ENCODE measurements around the gene JKAMP. TPM values are rescaled to one million over a fixed set of nuclear protein-coding genes. Genes with fewer than 3 reads are reported as not detected.

JKAMP gene
- total and polyA plus RNA-seq, 4 donors: 19.7 to 65.1 (median 32.5) TPM

DNA sequence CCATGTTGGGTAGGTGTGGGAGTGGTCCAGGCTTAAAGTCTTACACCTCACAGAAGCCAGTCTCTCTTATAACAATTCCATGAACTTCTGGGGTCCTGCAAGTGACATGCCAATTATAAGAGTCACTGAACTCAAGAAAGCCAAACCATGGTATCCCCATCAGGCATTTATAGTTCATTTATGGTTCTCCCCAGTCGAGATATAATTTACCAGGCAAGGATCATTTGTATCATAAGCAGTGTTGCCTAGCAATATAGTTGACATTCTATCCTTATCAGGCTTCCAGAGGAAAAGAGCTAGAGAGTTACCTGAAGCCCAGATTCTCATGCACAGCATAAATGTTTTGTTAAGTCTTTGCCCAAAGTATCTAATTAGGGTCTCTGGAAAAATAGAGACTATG, 8.1 kb downstream of the JKAMP start:
- Histone ChIP-seq H3K4me1 (ENCODE audit: control insufficient read depth in 4 of 4, insufficient read depth in 4 of 4, low read length in 3 of 4) (peaks cover 0 to 4% (median 0%) of the 10 kb centered on the region in 4 donors), H3K36me3 (ENCODE audit: control insufficient read depth in 4 of 4, insufficient read depth in 3 of 4, low read depth in 1 of 4, low read length in 3 of 4) (peaks cover 2 to 66% (median 26%) of the 10 kb centered on the region in 4 donors), H3K4me3 (ENCODE audit: low read depth in 1 of 3, low read length in 3 of 3) (no peak overlapping the region), H3K27me3 (ENCODE audit: control insufficient read depth in 4 of 4, insufficient read depth in 4 of 4, low read length in 3 of 4) (no peaks in the 10 kb centered on the region), H3K27ac (ENCODE audit: low read depth in 1 of 2, low read length in 2 of 2) (no peak overlapping the region), H3K9me3 (ENCODE audit: control insufficient read depth in 4 of 4, low read length in 3 of 4) (no peaks in the 10 kb centered on the region), H3K9ac (ENCODE audit: low read depth in 1 of 2, low read length in 2 of 2) (no peak overlapping the region)
- WGBS: 89% methylated on average over 1 of the region's 1 CpG
- no peak for TF ChIP-seq HNF4G (IDR thresholded peaks at IDR 0.05)
- TF ChIP-seq, protein P1, sequence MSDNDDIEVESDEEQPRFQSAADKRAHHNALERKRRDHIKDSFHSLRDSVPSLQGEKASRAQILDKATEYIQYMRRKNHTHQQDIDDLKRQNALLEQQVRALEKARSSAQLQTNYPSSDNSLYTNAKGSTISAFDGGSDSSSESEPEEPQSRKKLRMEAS (IDR thresholded peaks at IDR 0.05): no peak
- TF ChIP-seq NR2F2 (IDR thresholded peaks at IDR 0.05): no peak
- no peak for TF ChIP-seq RXRA (IDR thresholded peaks at IDR 0.05)
- no peak for TF ChIP-seq GABPA (IDR thresholded peaks at IDR 0.05 in 1 of 2, conservative IDR thresholded peaks at IDR 0.05 in 1 of 2)
- no peak for DNase-seq (ENCODE audit: low spot score)

DNA sequence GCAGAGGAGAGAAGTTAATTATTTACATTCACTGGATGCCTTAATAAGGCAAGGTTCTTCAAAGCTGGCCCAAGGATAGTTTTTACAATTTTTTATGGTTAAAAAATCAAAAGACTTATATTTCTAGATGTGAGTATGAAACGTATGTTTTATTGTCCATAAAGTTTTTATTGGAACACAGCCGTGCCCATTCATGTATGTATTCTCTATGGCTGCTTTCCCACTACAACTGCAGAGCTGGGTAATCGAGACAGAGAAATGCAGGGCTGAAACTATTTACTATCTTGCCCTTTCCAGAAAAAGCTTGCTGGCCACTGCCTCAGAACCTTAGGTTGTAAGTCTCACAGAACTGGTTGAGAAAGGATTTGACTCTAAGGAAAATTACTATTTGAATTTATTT, 16.4 kb downstream of the JKAMP start:
- no peaks in the 10 kb centered on the region for H3K4me1 ChIP-seq (ENCODE audit: control insufficient read depth in 4 of 4, insufficient read depth in 4 of 4, low read length in 3 of 4)
- no peak for TF ChIP-seq FOXA1 (IDR thresholded peaks at IDR 0.05)
- 84% methylated on average over 3 of the region's 3 CpGs for WGBS
- no peaks in the 10 kb centered on the region for H3K27me3 ChIP-seq (ENCODE audit: control insufficient read depth in 4 of 4, insufficient read depth in 4 of 4, low read length in 3 of 4)
- no peaks in the 10 kb centered on the region for H3K9me3 ChIP-seq (ENCODE audit: control insufficient read depth in 4 of 4, low read length in 3 of 4)
- no peak overlapping the region for H3K9ac ChIP-seq (ENCODE audit: low read depth in 1 of 2, low read length in 2 of 2)
- DNase-seq (ENCODE audit: low spot score): no peak
- peaks cover under 1 to 19% (median 13%) of the 10 kb centered on the region in 4 donors for H3K36me3 ChIP-seq (ENCODE audit: control insufficient read depth in 4 of 4, insufficient read depth in 3 of 4, low read depth in 1 of 4, low read length in 3 of 4)
- no peak overlapping the region for H3K4me3 ChIP-seq (ENCODE audit: low read depth in 1 of 3, low read length in 3 of 3)
- H3K27ac ChIP-seq (ENCODE audit: low read depth in 1 of 2, low read length in 2 of 2): no peak overlapping the region

DNA sequence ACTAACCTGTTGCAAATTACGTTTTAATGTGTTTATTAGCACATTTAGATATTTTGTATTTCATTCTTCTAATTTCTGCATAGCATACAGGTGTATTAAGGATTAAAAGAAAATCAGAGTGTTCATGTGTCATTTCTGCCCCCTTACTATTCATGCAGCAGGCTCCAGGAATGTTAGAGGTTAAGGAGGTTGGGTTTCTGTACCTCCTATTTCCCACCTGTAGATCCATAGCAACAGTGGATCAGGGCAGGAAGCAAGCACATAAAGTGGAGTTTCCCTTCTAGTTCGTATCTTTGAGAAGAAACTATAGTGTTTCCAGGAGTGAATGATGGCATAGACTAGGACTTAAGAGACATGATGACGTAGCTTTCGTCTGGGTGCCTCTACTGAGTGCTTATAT, 18.9 kb downstream of the JKAMP start:
- Histone ChIP-seq H3K4me3 (ENCODE audit: low read depth in 1 of 3, low read length in 3 of 3) (no peak overlapping the region), H3K36me3 (ENCODE audit: control insufficient read depth in 4 of 4, insufficient read depth in 3 of 4, low read depth in 1 of 4, low read length in 3 of 4) (peaks cover 1 to 16% (median 7%) of the 10 kb centered on the region in 4 donors), H3K27me3 (ENCODE audit: control insufficient read depth in 4 of 4, insufficient read depth in 4 of 4, low read length in 3 of 4) (no peaks in the 10 kb centered on the region), H3K9ac (ENCODE audit: low read depth in 1 of 2, low read length in 2 of 2) (no peak overlapping the region), H3K27ac (ENCODE audit: low read depth in 1 of 2, low read length in 2 of 2) (no peak overlapping the region), H3K9me3 (ENCODE audit: control insufficient read depth in 4 of 4, low read length in 3 of 4) (no peaks in the 10 kb centered on the region), H3K4me1 (ENCODE audit: control insufficient read depth in 4 of 4, insufficient read depth in 4 of 4, low read length in 3 of 4) (no peaks in the 10 kb centered on the region)
- DNase-seq (ENCODE audit: low spot score): no peak
- 75% methylated on average over 4 of the region's 4 CpGs for WGBS
- TF ChIP-seq, protein P2, sequence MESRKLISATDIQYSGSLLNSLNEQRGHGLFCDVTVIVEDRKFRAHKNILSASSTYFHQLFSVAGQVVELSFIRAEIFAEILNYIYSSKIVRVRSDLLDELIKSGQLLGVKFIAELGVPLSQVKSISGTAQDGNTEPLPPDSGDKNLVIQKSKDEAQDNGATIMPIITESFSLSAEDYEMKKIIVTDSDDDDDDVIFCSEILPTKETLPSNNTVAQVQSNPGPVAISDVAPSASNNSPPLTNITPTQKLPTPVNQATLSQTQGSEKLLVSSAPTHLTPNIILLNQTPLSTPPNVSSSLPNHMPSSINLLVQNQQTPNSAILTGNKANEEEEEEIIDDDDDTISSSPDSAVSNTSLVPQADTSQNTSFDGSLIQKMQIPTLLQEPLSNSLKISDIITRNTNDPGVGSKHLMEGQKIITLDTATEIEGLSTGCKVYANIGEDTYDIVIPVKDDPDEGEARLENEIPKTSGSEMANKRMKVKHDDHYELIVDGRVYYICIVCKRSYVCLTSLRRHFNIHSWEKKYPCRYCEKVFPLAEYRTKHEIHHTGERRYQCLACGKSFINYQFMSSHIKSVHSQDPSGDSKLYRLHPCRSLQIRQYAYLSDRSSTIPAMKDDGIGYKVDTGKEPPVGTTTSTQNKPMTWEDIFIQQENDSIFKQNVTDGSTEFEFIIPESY (IDR thresholded peaks at IDR 0.05): no peak
- no peak for TF ChIP-seq FOXA1 (IDR thresholded peaks at IDR 0.05)
- no peak for TF ChIP-seq SP1 (IDR thresholded peaks at IDR 0.05)
- TF ChIP-seq RAD21 (IDR thresholded peaks at IDR 0.05): no peak
- TF ChIP-seq NR2F2 (IDR thresholded peaks at IDR 0.05): no peak
- no peak for TF ChIP-seq TAF1 (conservative IDR thresholded peaks at IDR 0.05)
- no peak for TF ChIP-seq RXRA (IDR thresholded peaks at IDR 0.05)
- TF ChIP-seq, protein P1 (IDR thresholded peaks at IDR 0.05): no peak
- TF ChIP-seq GABPA (IDR thresholded peaks at IDR 0.05 in 1 of 2, conservative IDR thresholded peaks at IDR 0.05 in 1 of 2): no peak
- TF ChIP-seq JUND (IDR thresholded peaks at IDR 0.05): no peak
- no peak for TF ChIP-seq EGR1 (IDR thresholded peaks at IDR 0.05; ENCODE audit: low read depth in 2 of 2)
- no peak for TF ChIP-seq HNF4A (conservative IDR thresholded peaks at IDR 0.05)
- TF ChIP-seq FOXA2 (IDR thresholded peaks at IDR 0.05): no peak
- TF ChIP-seq YY1 (IDR thresholded peaks at IDR 0.05): no peak
- TF ChIP-seq HNF4G (IDR thresholded peaks at IDR 0.05): no peak
- TF ChIP-seq, protein P3, sequence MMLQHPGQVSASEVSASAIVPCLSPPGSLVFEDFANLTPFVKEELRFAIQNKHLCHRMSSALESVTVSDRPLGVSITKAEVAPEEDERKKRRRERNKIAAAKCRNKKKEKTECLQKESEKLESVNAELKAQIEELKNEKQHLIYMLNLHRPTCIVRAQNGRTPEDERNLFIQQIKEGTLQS (IDR thresholded peaks at IDR 0.05): no peak
- TF ChIP-seq, protein P4, sequence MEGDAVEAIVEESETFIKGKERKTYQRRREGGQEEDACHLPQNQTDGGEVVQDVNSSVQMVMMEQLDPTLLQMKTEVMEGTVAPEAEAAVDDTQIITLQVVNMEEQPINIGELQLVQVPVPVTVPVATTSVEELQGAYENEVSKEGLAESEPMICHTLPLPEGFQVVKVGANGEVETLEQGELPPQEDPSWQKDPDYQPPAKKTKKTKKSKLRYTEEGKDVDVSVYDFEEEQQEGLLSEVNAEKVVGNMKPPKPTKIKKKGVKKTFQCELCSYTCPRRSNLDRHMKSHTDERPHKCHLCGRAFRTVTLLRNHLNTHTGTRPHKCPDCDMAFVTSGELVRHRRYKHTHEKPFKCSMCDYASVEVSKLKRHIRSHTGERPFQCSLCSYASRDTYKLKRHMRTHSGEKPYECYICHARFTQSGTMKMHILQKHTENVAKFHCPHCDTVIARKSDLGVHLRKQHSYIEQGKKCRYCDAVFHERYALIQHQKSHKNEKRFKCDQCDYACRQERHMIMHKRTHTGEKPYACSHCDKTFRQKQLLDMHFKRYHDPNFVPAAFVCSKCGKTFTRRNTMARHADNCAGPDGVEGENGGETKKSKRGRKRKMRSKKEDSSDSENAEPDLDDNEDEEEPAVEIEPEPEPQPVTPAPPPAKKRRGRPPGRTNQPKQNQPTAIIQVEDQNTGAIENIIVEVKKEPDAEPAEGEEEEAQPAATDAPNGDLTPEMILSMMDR (IDR thresholded peaks at IDR 0.05; ENCODE audit: low read depth, low read length, missing input control): no peak
- TF ChIP-seq, protein P5, sequence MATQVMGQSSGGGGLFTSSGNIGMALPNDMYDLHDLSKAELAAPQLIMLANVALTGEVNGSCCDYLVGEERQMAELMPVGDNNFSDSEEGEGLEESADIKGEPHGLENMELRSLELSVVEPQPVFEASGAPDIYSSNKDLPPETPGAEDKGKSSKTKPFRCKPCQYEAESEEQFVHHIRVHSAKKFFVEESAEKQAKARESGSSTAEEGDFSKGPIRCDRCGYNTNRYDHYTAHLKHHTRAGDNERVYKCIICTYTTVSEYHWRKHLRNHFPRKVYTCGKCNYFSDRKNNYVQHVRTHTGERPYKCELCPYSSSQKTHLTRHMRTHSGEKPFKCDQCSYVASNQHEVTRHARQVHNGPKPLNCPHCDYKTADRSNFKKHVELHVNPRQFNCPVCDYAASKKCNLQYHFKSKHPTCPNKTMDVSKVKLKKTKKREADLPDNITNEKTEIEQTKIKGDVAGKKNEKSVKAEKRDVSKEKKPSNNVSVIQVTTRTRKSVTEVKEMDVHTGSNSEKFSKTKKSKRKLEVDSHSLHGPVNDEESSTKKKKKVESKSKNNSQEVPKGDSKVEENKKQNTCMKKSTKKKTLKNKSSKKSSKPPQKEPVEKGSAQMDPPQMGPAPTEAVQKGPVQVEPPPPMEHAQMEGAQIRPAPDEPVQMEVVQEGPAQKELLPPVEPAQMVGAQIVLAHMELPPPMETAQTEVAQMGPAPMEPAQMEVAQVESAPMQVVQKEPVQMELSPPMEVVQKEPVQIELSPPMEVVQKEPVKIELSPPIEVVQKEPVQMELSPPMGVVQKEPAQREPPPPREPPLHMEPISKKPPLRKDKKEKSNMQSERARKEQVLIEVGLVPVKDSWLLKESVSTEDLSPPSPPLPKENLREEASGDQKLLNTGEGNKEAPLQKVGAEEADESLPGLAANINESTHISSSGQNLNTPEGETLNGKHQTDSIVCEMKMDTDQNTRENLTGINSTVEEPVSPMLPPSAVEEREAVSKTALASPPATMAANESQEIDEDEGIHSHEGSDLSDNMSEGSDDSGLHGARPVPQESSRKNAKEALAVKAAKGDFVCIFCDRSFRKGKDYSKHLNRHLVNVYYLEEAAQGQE (IDR thresholded peaks at IDR 0.05): no peak
